HG03196 (cell line): ENCODE data around the gene ATXN1.
"Not testable (repeated sequence)": the region's sequence is repeated elsewhere in the genome, so short reads cannot be mapped to it uniquely, and the experiment has no call there.

Source experiments
- ATAC-seq: cut with Tn5 transposase; IDR thresholded peaks from one replicate; pipeline ENCODE4 v1.9.1; 2021; ENCODE audit not compliant: unreplicated experiment

The ATXN1 gene

DNA sequence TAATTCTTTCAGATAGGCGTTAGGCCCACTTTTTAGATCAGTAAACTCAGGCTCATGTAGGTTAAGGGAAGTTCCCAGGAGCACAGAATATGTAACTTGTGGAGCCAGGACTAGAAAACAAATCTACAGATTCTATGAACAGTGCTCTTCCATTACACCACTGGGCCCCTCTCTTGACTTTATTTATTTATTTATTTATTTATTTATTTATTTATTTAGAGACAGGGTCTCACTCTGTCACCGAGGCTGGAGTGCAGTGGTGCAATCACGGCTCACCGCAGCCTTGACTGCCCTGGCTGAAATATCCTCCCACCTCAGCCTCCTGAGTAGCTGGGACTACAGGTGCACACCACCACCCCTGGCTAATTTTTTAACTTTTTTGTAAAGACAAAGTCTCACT lies 382.9 kb downstream of the ATXN1 start:
- ATAC-seq: not testable (repeated sequence)

DNA sequence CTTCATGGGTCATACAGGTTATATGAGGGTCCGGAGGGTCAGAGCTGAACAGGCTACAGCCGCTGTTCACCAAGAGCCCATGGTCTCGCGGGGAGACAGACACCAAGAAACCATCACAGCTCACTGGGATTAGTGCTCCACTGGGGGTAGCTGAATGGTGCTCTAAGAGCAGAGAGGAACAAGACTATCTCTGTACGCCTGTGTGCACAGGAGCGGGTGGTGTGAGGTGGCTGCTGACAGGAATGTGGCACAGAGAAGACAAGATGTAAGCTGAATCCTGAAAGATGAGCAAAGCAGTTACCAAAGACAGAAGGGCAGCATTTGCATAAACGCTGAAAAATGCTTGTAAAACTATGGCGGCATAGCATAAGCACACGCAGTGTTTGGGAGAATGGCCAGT lies 383.8 kb downstream of the ATXN1 start:
- no peak for ATAC-seq

- no peak for ATAC-seq
Measured at GRCh38 chr6:16375843-16376242, 385.4 kb downstream of the ATXN1 start.

- ATAC-seq: no peak
Measured at GRCh38 chr6:16375206-16375605, 386.1 kb downstream of the ATXN1 start.

GRCh38 chr6:16374461-16375200 lies 386.6 kb downstream of the ATXN1 start:
- no peak for ATAC-seq

- ATAC-seq: no peak
Measured at GRCh38 chr6:16374016-16374415, 387.2 kb downstream of the ATXN1 start.

- ATAC-seq: no peak
Measured at GRCh38 chr6:16372029-16372776, 389.1 kb downstream of the ATXN1 start.

DNA sequence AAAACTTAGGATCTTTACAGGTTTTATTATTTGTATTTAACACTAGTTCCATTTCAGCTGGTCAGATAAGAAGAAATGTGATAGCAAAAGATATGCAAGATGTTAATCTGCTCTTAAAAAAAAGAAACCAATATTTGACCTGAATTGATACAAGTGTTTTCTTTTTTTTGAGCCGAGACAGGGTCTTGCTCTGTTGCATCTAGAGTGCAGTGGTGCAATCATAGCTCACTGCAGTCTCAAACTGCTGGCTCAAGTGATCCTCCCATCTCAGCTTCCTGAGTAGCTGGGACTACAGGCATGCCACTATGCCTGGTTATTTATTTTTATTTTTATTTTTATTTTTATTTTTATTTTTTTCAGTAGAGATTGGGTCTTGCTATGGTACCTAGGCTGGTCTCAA lies 389.9 kb downstream of the ATXN1 start:
- no peak for ATAC-seq

DNA sequence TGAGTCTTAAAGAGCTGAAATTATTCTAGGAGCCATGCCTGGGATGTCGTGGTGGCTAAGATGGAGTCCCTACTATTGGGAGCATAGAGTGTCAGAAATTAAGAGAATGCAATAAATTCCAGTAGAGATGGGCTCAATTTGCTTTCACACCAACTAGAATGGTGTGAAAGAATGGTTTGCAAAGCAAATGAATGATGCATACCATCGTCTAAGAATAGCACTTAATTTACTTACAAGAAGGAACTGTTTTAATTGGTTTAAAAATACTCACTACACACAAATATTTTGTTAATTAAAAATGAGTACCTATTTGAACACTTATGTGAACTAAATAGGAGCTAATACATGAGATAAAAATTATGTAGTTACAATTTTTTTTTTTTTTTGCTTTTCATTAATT lies 390.3 kb downstream of the ATXN1 start:
- no peak for ATAC-seq

GRCh38 chr6:16369989-16370388 lies 391.3 kb downstream of the ATXN1 start:
- no peak for ATAC-seq

GRCh38 chr6:16369140-16369745 lies 392.0 kb downstream of the ATXN1 start:
- no peak for ATAC-seq

GRCh38 chr6:16367571-16367970 lies 393.7 kb downstream of the ATXN1 start:
- ATAC-seq: no peak

GRCh38 chr6:16363749-16364148 lies 397.5 kb downstream of the ATXN1 start:
- ATAC-seq: no peak

- ATAC-seq: no peak
Measured at GRCh38 chr6:16362819-16363589, 398.3 kb downstream of the ATXN1 start.

DNA sequence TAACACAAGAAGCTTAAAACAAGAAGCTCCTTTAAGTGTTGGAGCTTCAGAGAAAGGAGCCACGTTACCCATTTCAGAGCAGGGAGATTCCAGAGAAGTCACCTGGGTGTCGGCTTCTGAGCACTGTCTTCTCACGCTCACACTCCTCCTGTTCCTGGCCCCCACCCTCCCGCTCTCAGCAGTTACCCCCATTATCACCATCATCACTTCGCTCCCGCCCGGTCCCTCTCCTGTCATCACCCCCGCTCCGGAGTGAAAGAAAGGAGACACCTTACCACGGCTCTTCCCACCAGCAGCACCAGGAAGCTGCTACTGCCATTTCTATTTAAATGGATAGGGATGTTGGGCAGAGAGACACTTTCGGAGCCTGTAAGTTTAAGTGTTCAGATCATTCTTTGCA lies 399.0 kb downstream of the ATXN1 start:
- ATAC-seq: no peak

DNA sequence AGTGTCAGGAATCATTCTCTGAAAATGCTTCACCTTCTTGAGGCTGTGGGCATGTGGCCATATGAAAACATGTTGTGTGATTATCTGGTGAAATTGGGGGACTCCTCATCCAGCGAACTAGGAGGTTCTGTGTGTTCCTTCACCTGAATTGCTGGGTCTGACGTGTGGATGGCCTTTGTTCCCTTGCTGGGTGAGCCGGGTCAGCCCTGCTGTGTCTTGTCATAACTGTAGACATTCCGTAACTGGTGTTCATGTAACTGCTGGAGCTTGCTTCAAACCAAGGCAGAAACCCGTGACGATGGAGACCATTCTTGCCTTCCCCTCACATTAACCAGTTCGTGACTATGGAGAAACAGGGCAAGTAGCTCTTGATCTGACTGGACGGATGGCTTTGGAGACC lies 399.4 kb downstream of the ATXN1 start:
- ATAC-seq: no peak

GRCh38 chr6:16361121-16361520 lies 400.1 kb downstream of the ATXN1 start:
- no peak for ATAC-seq

GRCh38 chr6:16360365-16360764 lies 400.9 kb downstream of the ATXN1 start:
- no peak for ATAC-seq

DNA sequence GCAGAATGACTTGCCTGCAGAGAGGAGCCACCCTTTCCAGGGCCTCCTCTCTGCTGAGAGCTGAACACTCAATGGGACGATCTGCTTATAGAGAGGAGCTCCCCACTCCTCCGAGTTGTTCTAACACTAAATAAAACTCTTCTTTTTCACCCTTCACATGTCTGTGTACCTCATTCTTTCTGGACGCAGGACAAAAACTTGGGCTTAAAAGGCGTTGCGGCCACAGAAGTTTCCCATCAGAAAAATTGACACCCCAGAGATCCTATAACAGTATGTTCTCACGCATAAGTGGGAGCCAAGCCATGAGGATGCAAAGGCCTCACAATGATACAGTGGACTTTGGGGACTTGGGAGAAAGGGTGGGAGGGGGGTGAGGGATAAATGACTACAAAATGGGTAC lies 401.7 kb downstream of the ATXN1 start:
- ATAC-seq: no peak

DNA sequence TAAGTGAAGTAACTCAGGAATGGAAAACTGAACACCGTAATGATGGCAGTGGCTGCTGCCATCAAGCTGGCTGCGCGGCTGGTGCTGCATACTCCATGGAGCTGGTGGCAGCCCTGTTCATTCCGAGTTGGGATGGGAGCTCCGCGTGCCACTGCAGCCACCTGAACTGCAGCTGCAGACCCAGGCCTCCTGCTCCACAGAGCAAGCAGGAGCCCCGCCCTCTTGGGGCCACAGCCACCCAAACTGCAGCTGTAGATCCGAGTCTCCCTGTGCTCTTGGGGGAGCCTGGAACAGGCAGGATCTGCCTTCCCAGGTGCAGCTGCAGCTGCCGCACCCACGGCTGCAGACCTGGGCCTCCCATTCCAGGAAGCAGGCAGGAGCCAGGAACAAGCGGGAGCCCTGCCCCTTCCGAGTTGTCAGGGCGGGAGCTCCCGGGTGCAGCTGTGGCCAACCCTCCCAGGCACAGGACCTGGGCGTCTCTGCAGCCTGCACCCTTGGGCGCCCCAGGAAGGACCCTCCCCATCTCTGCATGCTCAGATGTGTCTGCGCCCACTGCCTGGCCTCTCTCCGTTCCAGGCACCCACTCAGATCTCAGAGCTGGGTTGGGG lies 402.6 kb downstream of the ATXN1 start:
- ATAC-seq: no peak
